Stimulated activated CD4-positive, alpha-beta T cell treated with anti-CD3 and anti-CD28 coated beads, Interleukin-15, amount 100 ng/mL, for 1 hour (primary cell): ENCODE data around the gene ZBTB7C.
"Not testable (repeated sequence)": the region's sequence is repeated elsewhere in the genome, so short reads cannot be mapped to it uniquely, and the experiment has no call there.

Source experiments
- DNase-seq, 2 donors: peaks; one replicate each; pipeline ENCODE4 v3.0.0-alpha.2; 2020; ENCODE audit warnings: low read depth in 1 of 2, low spot score in 1 of 2

Gene ZBTB7C

DNA sequence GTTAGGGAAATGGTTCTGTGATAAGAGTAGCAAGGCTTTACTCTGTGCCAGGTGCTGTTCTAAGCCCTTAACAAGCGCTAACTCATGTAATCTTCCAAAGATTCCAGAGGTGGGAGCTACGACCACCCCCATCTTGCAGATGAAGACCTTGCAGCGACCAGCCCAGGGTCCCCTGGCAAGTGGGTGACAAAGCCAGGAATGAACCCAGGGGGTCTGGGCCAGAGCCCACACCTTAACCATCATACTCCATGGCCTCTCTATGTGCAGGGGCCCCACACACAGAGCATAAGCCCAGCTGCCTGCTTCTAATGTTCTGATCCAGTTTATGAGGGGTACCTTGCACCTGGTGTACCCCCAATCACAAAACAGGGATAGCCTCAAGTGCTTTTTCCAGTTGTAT, 105.3 kb downstream of the ZBTB7C start:
- DNase-seq = no peak

GRCh38 chr18:48302736-48303135, 106.4 kb downstream of the ZBTB7C start:
- no peak for DNase-seq

DNA sequence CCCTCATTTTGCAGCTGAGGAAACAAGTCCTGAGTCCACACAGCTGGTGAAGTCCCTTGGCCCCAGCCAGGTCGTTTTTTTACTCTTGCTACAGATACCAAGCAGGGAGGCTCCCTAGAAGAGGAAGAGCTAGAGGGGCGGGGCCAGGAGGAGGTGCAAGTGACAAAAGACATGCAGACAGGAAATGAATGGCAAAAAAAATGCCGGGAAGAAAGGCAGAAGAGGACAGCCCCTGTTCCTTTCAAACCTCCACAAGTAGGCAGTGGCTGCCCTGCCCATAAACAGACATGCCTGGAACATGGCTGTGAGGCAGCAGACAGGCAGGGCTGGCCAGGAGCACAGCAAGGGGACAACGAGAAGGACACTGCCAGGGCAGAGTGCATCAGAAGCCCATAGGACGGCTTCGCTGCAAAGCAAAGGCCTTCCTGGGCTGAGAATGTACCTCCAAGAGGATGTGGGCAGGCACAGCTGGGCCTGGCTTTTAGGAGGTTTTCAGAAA, 108.7 kb downstream of the ZBTB7C start:
- DNase-seq = no peak

- DNase-seq = no peak
Measured at GRCh38 chr18:48297139-48297538, 112.0 kb downstream of the ZBTB7C start.

- no peak for DNase-seq
Measured at GRCh38 chr18:48296581-48296980, 112.6 kb downstream of the ZBTB7C start.

DNA sequence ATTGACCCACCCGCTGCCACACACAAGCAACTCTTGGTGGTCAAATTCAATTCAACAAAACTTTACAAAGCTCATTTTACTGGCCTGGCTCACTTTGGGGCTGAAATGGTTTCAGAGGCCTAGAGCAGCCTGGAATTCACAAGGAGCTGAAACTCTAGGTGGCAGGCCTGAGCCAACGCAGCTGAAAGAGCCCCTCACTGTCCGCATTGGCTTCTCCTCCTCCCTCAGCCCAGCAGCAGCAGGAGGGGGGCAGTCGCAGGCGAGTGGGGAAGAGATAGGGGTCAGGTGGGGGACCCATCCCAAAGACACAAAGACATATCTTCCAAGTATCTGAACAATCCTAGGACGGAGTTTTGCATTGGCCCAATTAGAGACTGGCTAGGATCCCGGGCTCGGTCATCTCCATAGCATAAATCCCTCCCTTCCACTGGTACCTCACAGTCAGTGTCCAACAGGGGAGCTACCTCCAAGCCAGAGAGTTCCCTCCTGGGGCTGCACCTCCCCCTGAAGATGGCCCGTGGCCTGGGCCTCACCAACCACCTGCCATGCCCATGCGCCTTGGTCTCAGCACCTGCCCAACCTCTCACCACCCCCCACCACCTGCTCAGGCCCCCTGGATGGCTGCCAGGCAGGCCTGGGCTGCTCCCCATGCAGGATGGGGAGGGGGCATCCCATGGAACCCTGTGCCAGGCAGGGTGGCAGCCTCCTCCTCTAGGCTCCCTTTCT, 113.4 kb downstream of the ZBTB7C start:
- no peak for DNase-seq

- DNase-seq = no peak
Measured at GRCh38 chr18:48294899-48295585, 114.1 kb downstream of the ZBTB7C start.

GRCh38 chr18:48293954-48294898, 115.0 kb downstream of the ZBTB7C start:
- DNase-seq = no peak

GRCh38 chr18:48292782-48293424, 116.3 kb downstream of the ZBTB7C start:
- DNase-seq = no peak

DNA sequence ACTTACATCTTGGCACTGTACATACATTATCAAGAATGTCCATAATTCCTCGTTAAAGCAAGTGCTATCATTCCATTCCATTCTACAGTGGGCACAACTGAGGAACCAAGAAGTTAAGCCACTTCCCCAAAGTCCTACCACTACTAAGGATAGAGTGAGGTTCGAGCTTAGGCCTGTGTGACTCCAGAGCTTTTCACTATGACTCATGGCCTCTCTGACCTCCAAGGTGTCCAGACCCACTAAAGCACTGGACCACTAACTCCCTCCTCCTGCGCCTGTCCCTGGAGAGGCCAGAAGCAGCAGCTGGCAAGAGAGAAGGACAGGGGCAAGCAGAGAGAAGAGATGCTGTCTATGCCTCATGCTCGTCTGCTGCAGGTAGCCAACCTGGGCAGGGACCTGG, 117.0 kb downstream of the ZBTB7C start:
- DNase-seq = no peak

GRCh38 chr18:48290162-48290926, 118.8 kb downstream of the ZBTB7C start:
- DNase-seq = no peak

DNA sequence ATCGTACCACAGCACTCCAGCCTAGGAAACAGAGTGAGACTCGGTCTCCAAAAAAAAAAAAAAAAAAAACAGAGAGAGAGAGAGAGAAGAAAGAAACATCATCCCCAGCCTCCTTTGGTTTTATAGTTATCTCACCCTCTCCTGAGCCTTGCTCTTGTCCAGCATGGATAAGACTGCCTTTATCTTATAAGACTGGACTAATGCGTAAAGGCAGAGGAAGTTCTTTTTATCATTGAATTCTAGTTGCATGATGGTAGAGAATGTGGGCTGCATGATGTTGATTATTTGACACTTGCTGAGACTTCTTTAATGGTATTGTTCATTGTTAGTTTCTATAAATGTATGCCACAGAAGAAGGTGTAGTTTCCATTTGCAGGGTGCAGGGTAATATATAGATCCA, 124.4 kb downstream of the ZBTB7C start:
- no peak for DNase-seq

DNA sequence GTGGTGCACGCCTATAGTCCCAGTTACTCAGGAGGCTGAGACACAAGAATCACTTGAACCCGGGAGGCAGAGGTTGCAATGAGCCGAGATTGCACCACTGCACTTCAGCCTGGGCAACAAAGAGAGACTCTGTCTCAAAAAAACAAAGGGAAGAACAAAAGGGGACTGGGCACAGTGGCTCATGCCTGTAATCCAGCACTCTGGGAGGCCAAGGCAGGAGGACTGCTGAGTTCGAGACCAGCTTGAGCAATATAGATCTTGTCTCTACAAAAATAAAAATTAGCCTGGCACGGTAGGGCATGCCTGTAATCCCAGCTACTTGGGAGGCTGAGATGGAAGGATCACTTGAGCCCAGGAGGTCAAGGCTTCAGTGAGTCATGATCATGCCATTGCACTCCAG, 125.2 kb downstream of the ZBTB7C start:
- not testable (repeated sequence) for DNase-seq

DNA sequence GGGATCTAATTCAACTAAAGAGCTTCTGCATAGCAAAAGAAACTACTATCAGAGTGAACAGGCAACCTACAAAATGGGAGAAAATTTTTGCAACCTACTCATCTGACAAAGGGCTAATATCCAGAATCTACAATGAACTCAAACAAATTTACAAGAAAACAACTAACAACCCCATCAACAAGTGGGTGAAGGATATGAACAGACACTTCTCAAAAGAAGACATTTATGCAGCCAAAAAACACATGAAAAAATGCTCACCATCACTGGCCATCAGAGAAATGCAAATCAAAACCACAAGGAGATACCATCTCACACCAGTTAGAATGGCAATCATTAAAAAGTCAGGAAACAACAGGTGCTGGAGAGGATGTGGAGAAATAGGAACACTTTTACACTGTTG, 127.7 kb downstream of the ZBTB7C start:
- DNase-seq = not testable (repeated sequence)

- no peak for DNase-seq
Measured at GRCh38 chr18:48279312-48279711, 129.9 kb downstream of the ZBTB7C start.

- DNase-seq = no peak
Measured at GRCh38 chr18:48278081-48278480, 131.1 kb downstream of the ZBTB7C start.

DNA sequence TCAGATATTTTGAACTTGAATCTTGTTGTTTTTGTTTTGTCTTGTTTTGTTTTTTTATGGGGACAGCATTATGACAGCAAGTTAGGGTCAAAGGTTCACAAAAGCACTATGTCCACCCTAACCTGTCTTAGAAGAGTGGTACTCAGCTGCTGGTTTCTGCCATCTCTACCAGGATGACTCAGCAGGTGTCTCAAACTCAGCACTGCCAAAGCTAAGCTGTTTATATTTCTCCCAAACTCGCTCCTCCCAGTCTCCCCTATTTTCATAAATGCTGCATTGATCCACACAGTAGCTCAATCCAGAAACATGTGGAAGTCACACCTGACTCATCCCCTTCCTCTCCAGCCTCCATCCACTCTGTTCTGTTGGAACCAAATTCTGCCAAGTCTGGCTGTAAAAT, 134.9 kb downstream of the ZBTB7C start:
- DNase-seq = no peak

DNA sequence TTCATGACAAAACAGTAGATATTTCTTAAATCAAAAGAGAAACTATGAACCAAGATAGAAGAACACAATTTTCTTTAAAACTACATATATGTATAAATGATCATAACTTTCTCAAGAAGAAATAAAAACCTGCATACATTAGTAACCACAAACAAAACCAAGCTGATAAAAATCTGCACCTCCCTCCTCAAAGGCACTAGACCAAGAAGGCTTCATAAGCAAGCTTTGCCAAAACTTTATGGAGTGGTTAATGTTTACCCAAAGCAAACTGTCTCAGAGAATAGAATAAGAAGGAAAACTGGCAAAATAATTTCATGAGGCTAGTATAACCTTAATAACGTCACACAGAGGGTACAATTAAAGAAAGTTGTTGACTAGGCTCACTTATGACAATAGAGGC, 138.3 kb downstream of the ZBTB7C start:
- DNase-seq = no peak

DNA sequence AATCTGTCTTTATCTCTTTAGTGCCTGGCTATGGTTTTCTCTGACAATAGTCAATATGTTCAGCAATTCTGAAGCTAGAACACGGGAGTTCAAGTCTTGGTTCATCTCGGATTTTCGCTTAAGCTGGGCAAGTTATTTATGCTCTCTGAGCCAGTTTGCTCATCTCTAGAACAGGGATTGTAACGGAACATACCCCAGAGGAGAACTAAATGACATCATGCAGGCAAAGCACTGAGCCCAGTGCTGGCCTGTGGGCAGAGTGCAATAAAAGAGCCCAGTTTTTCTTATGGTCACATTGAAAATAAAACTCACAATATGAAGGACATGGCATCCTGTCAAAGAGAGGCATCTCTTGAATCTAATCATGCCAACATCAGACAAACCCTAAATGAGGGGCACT, 143.9 kb downstream of the ZBTB7C start:
- no peak for DNase-seq
